MCF 10A (cell line): ENCODE results near the gene PDE6D. TPM values are rescaled to one million over a fixed set of nuclear protein-coding genes. Genes with fewer than 3 reads are reported as not detected.

Source experiments
- BruUV-seq: library from RNA; stranded (reverse); fragments of 400-500 nt; replicated peaks from 2 replicates; lab custom pipeline; 2021; lab: Mats Ljungman, UMichigan
- CTCF ChIA-PET: fragments of 300-600 bp; sonication (Branson Sonifier 250); formaldehyde crosslinking; extraction: SDS; loops from one replicate; lab custom pipeline; 2021; ENCODE audit warnings: antibody characterized with exemption, inconsistent platforms; lab: Yijun Ruan, JAX
- POLR2A ChIA-PET: fragments of 300-600, 350-650 bp; sonication (Branson Sonifier 250); formaldehyde crosslinking; extraction: SDS; loops from one replicate; lab custom pipeline; 2020; ENCODE audit warnings: antibody characterized with exemption, inconsistent platforms; lab: Yijun Ruan, JAX
- DNase-seq: peaks from one replicate; pipeline ENCODE4 v3.0.0-alpha.2; 2018; ENCODE audit not compliant: unreplicated experiment
- H3K27ac Mint-ChIP-seq: one replicate; pipeline ENCODE4 v1.8.0; 2022; ENCODE audit warnings: mild to moderate bottlenecking, low read depth, mixed read lengths; ENCODE audit not compliant: unreplicated experiment
- H3K27me3 Mint-ChIP-seq: one replicate; pipeline ENCODE4 v1.8.0; 2022; ENCODE audit warnings: mixed read lengths; ENCODE audit not compliant: insufficient read depth, unreplicated experiment
- H3K36me3 Mint-ChIP-seq: one replicate; pipeline ENCODE4 v1.8.0; 2022; ENCODE audit warnings: mild to moderate bottlenecking, moderate library complexity, mixed read lengths; ENCODE audit not compliant: insufficient read depth, unreplicated experiment
- H3K4me1 Mint-ChIP-seq: one replicate; pipeline ENCODE4 v1.8.0; 2022; ENCODE audit warnings: mixed read lengths; ENCODE audit not compliant: insufficient read depth, unreplicated experiment
- H3K4me3 Mint-ChIP-seq: one replicate; pipeline ENCODE4 v1.8.0; 2022; ENCODE audit warnings: mild to moderate bottlenecking, moderate library complexity, mixed read lengths; ENCODE audit not compliant: unreplicated experiment
- H3K9me3 Mint-ChIP-seq: one replicate; pipeline ENCODE4 v1.8.0; 2022; ENCODE audit warnings: mixed read lengths; ENCODE audit not compliant: unreplicated experiment
- intact Hi-C: fragments of 100-400 bp; cut with micrococcal nuclease; formaldehyde crosslinking; loops from 2 replicates; pipeline ENCODE4 v1.14.1; 2022
- total RNA-seq: library from RNA; stranded (reverse); gene quantifications from 2 replicates; pipeline ENCODE4 v1.2.3, GENCODE V29; 2022
- TF ChIP-seq, protein P1 (sequence below): fragments of 200-600 bp; IDR thresholded peaks from one replicate; pipeline ENCODE4 v1.8.0; 2022; ENCODE audit warnings: antibody characterized with exemption, mild to moderate bottlenecking; ENCODE audit not compliant: unreplicated experiment

PDE6D gene
- total RNA-seq, 1 experiment from 2014 or later, result 13.2 TPM

DNA sequence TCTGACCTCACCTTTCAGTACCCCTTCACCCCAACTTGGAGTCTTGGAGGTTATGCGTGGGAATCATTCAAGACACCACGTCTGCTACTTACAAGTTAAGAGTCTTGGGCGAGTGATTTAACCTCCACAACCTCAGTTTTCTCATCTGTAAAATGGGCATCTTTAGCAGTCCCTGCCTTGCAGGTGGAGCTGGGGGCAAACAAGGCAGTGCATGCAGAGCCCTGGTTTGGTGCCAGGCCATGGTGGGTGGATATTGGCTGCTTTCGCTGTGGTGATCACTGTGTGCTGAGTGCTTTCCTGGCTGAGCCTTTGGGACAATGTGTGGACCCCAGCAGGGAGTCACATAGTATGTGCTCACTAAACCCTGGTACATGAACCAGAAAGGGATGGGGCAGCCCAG lies 93.1 kb downstream of the PDE6D start:
- intact Hi-C loops, result no loop called here
- no peaks in the 10 kb centered on the region for H3K9me3 Mint-ChIP-seq

DNA sequence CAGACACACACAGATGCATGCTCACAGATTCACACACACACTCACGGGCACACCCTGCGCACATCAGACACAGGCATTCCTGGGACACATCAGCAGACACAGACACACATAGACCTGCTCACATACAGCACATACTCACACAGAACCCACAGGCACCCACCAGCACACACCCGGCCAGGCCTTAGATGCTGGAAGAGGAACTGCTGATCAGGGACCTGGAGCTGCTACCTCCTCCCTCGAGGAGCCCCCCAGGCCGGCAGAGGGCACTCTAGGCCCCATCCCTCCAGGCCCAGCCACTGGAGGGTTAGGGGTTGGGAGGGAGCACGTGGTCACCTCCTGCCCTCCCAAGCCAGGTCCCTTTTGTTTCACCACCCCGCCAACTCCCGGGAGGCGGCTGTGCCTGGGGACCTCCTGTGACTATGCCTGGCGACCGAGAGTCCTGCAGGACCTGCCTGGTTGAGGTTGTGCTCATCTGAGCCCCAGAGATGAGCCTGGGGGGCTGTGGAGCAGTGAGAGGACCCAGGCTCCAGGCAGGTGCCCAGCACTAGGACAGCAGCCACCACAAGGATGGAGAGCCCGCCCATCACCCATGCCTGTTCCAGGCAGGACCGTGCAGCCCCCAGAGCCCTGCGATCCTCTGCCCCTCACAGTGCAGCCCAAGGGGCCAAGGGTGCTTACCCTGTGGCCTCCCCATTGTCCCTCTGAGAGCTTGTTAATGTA lies 93.8 kb downstream of the PDE6D start:
- peak; percentile 71 for DNase-seq
- Mint-ChIP-seq H3K27ac (no peak overlapping the region), H3K9me3 (no peaks in the 10 kb centered on the region), H3K4me3 (no peak overlapping the region), H3K27me3 (no peaks in the 10 kb centered on the region), H3K36me3 (peaks cover 6% of the 10 kb centered on the region), H3K4me1 (peaks cover 3% of the 10 kb centered on the region)
- BruUV-seq, result no TSS peak
- intact Hi-C loops, result no loop called here
- POLR2A ChIA-PET, result interaction anchor here (0.9 to 1.6 kb wide), 2 partner anchors 20 to 27 kb away, joined by 4 read pairs; no protein-coding TSS in a partner anchor
- CTCF ChIA-PET, result interaction anchor here (0.6 to 2.3 kb wide), 3 partner anchors 8 to 27 kb away, joined by 3 to 10 read pairs (median 3); no protein-coding TSS in a partner anchor
- TF ChIP-seq, protein P1, sequence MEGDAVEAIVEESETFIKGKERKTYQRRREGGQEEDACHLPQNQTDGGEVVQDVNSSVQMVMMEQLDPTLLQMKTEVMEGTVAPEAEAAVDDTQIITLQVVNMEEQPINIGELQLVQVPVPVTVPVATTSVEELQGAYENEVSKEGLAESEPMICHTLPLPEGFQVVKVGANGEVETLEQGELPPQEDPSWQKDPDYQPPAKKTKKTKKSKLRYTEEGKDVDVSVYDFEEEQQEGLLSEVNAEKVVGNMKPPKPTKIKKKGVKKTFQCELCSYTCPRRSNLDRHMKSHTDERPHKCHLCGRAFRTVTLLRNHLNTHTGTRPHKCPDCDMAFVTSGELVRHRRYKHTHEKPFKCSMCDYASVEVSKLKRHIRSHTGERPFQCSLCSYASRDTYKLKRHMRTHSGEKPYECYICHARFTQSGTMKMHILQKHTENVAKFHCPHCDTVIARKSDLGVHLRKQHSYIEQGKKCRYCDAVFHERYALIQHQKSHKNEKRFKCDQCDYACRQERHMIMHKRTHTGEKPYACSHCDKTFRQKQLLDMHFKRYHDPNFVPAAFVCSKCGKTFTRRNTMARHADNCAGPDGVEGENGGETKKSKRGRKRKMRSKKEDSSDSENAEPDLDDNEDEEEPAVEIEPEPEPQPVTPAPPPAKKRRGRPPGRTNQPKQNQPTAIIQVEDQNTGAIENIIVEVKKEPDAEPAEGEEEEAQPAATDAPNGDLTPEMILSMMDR, result no peak

More for the DNA sequence above, 93.1 kb downstream of the PDE6D start:
- DNase-seq, result no peak
- BruUV-seq, result no TSS peak
- H3K27ac Mint-ChIP-seq, result no peak overlapping the region
- peaks cover 3% of the 10 kb centered on the region for H3K4me1 Mint-ChIP-seq
- H3K36me3 Mint-ChIP-seq, result peaks cover 6% of the 10 kb centered on the region
- ChIA-PET CTCF (interaction anchor here (1.3 kb wide), 1 partner anchor 13 kb away, joined by 5 read pairs; no protein-coding TSS in a partner anchor), POLR2A (interaction anchor here (0.6 kb wide), 1 partner anchor 45 kb away, joined by 3 read pairs; no protein-coding TSS in a partner anchor)
- no peaks in the 10 kb centered on the region for H3K27me3 Mint-ChIP-seq
- TF ChIP-seq, protein P1, result no peak
- H3K4me3 Mint-ChIP-seq, result no peak overlapping the region

DNA sequence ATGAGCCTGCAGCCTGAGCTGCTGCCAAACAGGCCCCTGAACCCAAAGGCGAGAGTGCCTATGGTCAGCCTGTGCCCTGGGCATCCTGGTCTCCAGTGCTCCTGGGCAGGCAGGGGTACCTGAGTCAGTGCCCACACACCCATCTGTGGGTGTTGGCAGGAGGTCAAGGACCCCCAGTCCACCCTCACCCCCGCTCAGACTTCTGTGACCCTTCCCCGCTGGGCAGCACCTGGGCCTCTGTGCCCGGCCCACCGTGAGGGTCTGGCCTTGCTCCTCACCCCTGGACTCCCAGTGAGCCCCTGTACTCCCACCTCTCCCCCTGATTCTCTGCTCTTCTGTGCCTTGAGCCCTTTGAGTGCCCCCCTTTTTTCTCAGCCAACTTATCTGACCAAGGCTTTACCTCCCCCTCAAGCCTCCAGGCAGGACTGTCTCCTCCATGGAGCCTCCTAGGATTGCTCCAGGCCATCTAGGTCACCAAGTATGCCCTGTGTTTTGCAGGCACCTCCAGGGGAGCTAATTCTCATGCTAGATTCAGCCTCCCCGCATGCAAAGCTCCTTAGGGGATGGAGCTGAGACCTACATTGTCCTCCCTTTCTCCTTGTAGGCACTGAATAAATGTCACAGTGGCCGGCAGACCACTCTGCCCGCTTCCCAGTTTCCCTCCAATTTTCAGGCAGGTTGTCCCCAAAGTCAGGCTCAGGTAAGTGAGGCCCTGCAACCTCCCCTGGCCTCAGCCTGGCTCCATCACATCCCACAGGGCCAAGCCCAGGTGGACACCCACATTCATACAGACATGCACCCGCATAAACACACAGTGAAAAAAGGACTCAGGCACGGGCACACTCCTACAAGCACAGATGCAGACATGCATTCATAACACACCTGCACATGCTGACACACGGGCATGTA lies 94.6 kb downstream of the PDE6D start:
- intact Hi-C loops, result no loop called here
- no peak for DNase-seq
- Mint-ChIP-seq H3K36me3 (no peaks in the 10 kb centered on the region), H3K4me3 (no peak overlapping the region), H3K4me1 (peaks cover 3% of the 10 kb centered on the region), H3K9me3 (no peaks in the 10 kb centered on the region), H3K27me3 (no peaks in the 10 kb centered on the region), H3K27ac (no peak overlapping the region)
- ChIA-PET POLR2A (interaction anchor here (0.9 to 1.6 kb wide), 2 partner anchors 21 to 28 kb away, joined by 4 read pairs; no protein-coding TSS in a partner anchor), CTCF (interaction anchor here (0.9 to 4.9 kb wide), 5 partner anchors 9 to 28 kb away, joined by 3 to 27 read pairs (median 8); no protein-coding TSS in a partner anchor)
- BruUV-seq, result no TSS peak
- TF ChIP-seq, protein P1, result no peak
